Endodermal cell (in vitro differentiated cells): ENCODE data around the gene ALG2. TPM values are rescaled to one million over a fixed set of nuclear protein-coding genes. Genes with fewer than 3 reads are reported as not detected.

Experiments
- DNase-seq: peaks from one replicate; pipeline ENCODE4 v3.0.0-alpha.2; 2017
- H3K27ac ChIP-seq: 2 replicates; pipeline ENCODE4 v1.5.1; 2013; ENCODE audit warnings: mild to moderate bottlenecking, low read depth, low read length, moderate library complexity
- H3K27me3 ChIP-seq: 2 replicates; pipeline ENCODE4 v1.6.1; 2013; ENCODE audit warnings: mild to moderate bottlenecking, low read length, moderate library complexity; ENCODE audit not compliant: insufficient read depth, control insufficient read depth, poor library complexity, severe bottlenecking
- H3K36me3 ChIP-seq: 2 replicates; pipeline ENCODE4 v1.7.0; 2013; ENCODE audit warnings: mild to moderate bottlenecking, low read length, moderate library complexity; ENCODE audit not compliant: control insufficient read depth, insufficient read depth
- H3K4me1 ChIP-seq: one replicate; pipeline ENCODE4 v1.7.0; 2013; ENCODE audit warnings: low read length; ENCODE audit not compliant: control insufficient read depth, insufficient read depth
- H3K4me3 ChIP-seq: 2 replicates; pipeline ENCODE4 v1.5.1; 2013; ENCODE audit warnings: mild to moderate bottlenecking, low read length, moderate library complexity
- H3K9ac ChIP-seq: 2 replicates; pipeline ENCODE4 v1.6.1; 2013; ENCODE audit warnings: mild to moderate bottlenecking, low read length, moderate library complexity; ENCODE audit not compliant: poor library complexity, severe bottlenecking; ENCODE audit errors: extremely low read depth
- H3K9me3 ChIP-seq: 2 replicates; pipeline ENCODE4 v1.6.1; 2013; ENCODE audit warnings: mild to moderate bottlenecking, low read length, moderate library complexity; ENCODE audit not compliant: control insufficient read depth
- H3K27ac Mint-ChIP-seq: 2 replicates; pipeline ENCODE4 v1.8.0; 2020; ENCODE audit warnings: mixed read lengths
- H3K27me3 Mint-ChIP-seq: 2 replicates; pipeline ENCODE4 v1.8.0; 2021; ENCODE audit warnings: mild to moderate bottlenecking, mixed read lengths; ENCODE audit not compliant: insufficient read depth
- H3K36me3 Mint-ChIP-seq: 2 replicates; pipeline ENCODE4 v1.8.0; 2020; ENCODE audit warnings: low read depth, mixed read lengths
- H3K4me1 Mint-ChIP-seq: 2 replicates; pipeline ENCODE4 v1.8.0; 2020; ENCODE audit warnings: mixed read lengths
- H3K4me3 Mint-ChIP-seq: 2 replicates; pipeline ENCODE4 v1.8.0; 2020; ENCODE audit warnings: mild to moderate bottlenecking, moderate library complexity, mixed read lengths
- H3K9me3 Mint-ChIP-seq: 2 replicates; pipeline ENCODE4 v1.8.0; 2020; ENCODE audit warnings: mild to moderate bottlenecking, mixed read lengths
- WGBS, 2 experiments: methylation state at CpG; one replicate each; pipeline versions ENCODE4 v1.1.5 to v1.1.7; 2013; ENCODE audit warnings: missing lambda C conversion rate in 2 of 2, mixed read lengths in 1 of 2; ENCODE audit not compliant: insufficient coverage in 1 of 2, insufficient read length in 1 of 2; 5-methylcytosine and 5-hydroxymethylcytosine counted together
- total RNA-seq, 2 donors: library from RNA; stranded (reverse); fragmentation: NEBNext Ultra II Directional in 1 of 2; extraction: Animal tissue kit (Norgen Biotek cat#: 25700) in 1 of 2; gene quantifications; 2 replicates in 1 of 2; 3 replicates in 1 of 2; pipeline ENCODE4 v1.2.1, GENCODE V29; 2021
- TF ChIP-seq, protein P1 (sequence below): fragments of 200-600 bp; sonication (generic); conservative IDR thresholded peaks from 2 replicates; pipeline ENCODE4 v1.5.0; 2021; ENCODE audit warnings: antibody characterized with exemption, mild to moderate bottlenecking

ALG2 gene
- total RNA-seq, 2 donors from 2014 or later, result 27.6 to 28.8 TPM

DNA sequence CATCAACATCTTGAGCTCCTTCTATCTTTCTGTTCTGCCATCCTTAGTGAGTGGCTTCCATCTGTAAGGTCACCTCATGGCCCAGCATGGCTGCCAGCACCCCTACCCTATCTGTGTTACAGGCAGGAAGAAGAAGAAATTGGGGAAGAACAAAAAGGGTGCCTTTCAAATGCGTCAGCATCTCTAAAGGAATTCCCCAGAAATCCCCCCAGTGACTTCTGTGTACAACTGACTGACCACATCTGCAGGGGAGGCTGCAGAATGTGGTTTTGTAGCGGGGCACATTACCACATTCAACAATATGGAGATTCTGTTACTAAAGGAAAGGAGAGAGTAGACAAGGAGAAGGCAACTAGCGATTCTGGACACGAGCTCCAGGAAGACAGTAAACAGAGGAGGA lies 40.1 kb downstream of the ALG2 start:
- H3K4me3 Mint-ChIP-seq, result no peak overlapping the region
- Histone ChIP-seq H3K4me1 (peaks cover 17% of the 10 kb centered on the region), H3K9ac (no peak overlapping the region), H3K9me3 (no peaks in the 10 kb centered on the region), H3K27ac (no peak overlapping the region), H3K27me3 (peaks cover 25% of the 10 kb centered on the region), H3K36me3 (no peaks in the 10 kb centered on the region), H3K4me3 (no peak overlapping the region)
- peaks cover 22% of the 10 kb centered on the region for H3K27me3 Mint-ChIP-seq
- H3K4me1 Mint-ChIP-seq, result peaks cover 23% of the 10 kb centered on the region
- WGBS, 2 experiments, result 94% methylated on average over 3 to 4 of the region's 4 CpGs
- TF ChIP-seq, protein P1, sequence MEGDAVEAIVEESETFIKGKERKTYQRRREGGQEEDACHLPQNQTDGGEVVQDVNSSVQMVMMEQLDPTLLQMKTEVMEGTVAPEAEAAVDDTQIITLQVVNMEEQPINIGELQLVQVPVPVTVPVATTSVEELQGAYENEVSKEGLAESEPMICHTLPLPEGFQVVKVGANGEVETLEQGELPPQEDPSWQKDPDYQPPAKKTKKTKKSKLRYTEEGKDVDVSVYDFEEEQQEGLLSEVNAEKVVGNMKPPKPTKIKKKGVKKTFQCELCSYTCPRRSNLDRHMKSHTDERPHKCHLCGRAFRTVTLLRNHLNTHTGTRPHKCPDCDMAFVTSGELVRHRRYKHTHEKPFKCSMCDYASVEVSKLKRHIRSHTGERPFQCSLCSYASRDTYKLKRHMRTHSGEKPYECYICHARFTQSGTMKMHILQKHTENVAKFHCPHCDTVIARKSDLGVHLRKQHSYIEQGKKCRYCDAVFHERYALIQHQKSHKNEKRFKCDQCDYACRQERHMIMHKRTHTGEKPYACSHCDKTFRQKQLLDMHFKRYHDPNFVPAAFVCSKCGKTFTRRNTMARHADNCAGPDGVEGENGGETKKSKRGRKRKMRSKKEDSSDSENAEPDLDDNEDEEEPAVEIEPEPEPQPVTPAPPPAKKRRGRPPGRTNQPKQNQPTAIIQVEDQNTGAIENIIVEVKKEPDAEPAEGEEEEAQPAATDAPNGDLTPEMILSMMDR, result no peak
- no peaks in the 10 kb centered on the region for H3K9me3 Mint-ChIP-seq
- no peak overlapping the region for H3K27ac Mint-ChIP-seq
- H3K36me3 Mint-ChIP-seq, result no peaks in the 10 kb centered on the region
- no peak for DNase-seq

DNA sequence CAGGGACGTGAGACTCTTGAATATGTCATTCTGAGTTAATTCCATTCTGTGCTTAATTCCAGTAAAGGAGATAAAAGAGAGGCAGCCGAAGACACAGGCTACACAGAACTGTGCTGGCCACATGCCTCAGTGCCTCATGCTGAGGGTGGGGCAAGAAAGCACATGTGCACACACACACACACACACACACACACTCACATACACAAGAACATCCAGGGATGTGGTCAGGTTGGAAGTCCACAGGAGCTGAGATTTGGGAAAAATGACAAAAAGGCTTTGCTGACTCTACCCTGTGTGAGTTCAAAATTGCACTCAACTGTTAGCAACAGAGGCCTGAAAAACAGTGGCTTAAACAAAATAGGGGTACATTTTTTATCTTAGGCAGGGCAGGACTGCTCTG lies 40.5 kb downstream of the ALG2 start:
- H3K27ac Mint-ChIP-seq, result no peak overlapping the region
- no peak overlapping the region for H3K27ac ChIP-seq

DNA sequence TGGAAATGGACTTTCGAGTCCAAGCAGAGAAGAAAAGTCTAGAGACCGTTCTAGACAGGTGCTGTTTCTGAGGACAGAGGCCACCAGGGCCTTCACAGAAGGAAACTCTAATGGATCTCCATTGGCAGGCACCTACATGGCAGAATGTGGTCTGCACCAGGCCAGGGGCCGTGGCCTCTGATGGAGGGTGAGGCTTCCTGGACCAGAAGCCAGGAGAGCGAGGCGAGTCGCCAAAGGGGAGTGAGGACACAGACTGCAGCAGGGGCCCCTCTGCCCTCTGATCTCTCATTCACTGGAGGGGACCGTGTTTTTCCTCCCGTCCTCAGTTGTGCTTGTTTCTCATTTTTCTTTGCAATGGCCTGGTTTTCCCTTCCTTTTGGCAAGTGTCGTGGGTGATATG lies 41.1 kb downstream of the ALG2 start:
- H3K27ac ChIP-seq, result no peak overlapping the region
- TF ChIP-seq, protein P1, result no peak
- Mint-ChIP-seq H3K36me3 (no peaks in the 10 kb centered on the region), H3K9me3 (no peaks in the 10 kb centered on the region), H3K27ac (no peak overlapping the region), H3K4me1 (peaks cover 27% of the 10 kb centered on the region), H3K27me3 (peaks cover 22% of the 10 kb centered on the region), H3K4me3 (no peak overlapping the region)
- DNase-seq, result no peak
- H3K9me3 ChIP-seq, result no peaks in the 10 kb centered on the region
- no peak overlapping the region for H3K9ac ChIP-seq
- peaks cover 24% of the 10 kb centered on the region for H3K27me3 ChIP-seq
- no peak overlapping the region for H3K4me3 ChIP-seq
- H3K4me1 ChIP-seq, result peaks cover 20% of the 10 kb centered on the region
- 85 to 91% methylated on average over 7 to 8 of the region's 9 CpGs for WGBS, 2 experiments
- H3K36me3 ChIP-seq, result no peaks in the 10 kb centered on the region

More for the DNA sequence above, 40.5 kb downstream of the ALG2 start:
- H3K4me1 Mint-ChIP-seq, result peaks cover 27% of the 10 kb centered on the region
- peaks cover 24% of the 10 kb centered on the region for H3K27me3 ChIP-seq
- H3K27me3 Mint-ChIP-seq, result peaks cover 22% of the 10 kb centered on the region
- TF ChIP-seq, protein P1, result no peak
- H3K36me3 Mint-ChIP-seq, result no peaks in the 10 kb centered on the region
- H3K4me1 ChIP-seq, result peaks cover 20% of the 10 kb centered on the region
- DNase-seq, result no peak
- no peak overlapping the region for H3K4me3 Mint-ChIP-seq
- no peak overlapping the region for H3K9ac ChIP-seq
- H3K4me3 ChIP-seq, result no peak overlapping the region
- no peaks in the 10 kb centered on the region for H3K9me3 ChIP-seq
- 83 to 89% methylated on average over 1 to 2 of the region's 2 CpGs for WGBS, 2 experiments
- H3K36me3 ChIP-seq, result no peaks in the 10 kb centered on the region
- no peaks in the 10 kb centered on the region for H3K9me3 Mint-ChIP-seq
